Bronchial epithelial cell (primary cell): ENCODE data around the gene NPAS3. TPM values are rescaled to one million over a fixed set of nuclear protein-coding genes. Genes with fewer than 3 reads are reported as not detected.
A peak's percentile ranks its signal among the peaks of the same experiment; 100 is the strongest.
"Not testable (repeated sequence)": the region's sequence is repeated elsewhere in the genome, so short reads cannot be mapped to it uniquely, and the experiment has no call there.

Source experiments
- DNase-seq: peaks from one replicate; pipeline ENCODE4 v3.0.0-alpha.2; 2010; ENCODE audit warnings: low read depth
- FAIRE-seq: peaks from 2 replicates; lab custom pipeline; 2011; peaks lifted over from hg19 to GRCh38; lab: Jason Lieb, UNC
- H3K27me3 ChIP-seq: 2 replicates; pipeline ENCODE4 v1.5.1; 2011; ENCODE audit warnings: low read length; ENCODE audit not compliant: control insufficient read depth, insufficient read depth
- H3K36me3 ChIP-seq: 2 replicates; pipeline ENCODE4 v1.5.1; 2011; ENCODE audit warnings: low read length; ENCODE audit not compliant: control insufficient read depth, insufficient read depth
- H3K4me3 ChIP-seq: 2 replicates; pipeline ENCODE4 v1.5.1; 2011; ENCODE audit warnings: mild to moderate bottlenecking, low read depth, low read length, control low read depth
- CTCF ChIP-seq: IDR thresholded peaks from 2 replicates; pipeline ENCODE4 v1.5.1; 2011; ENCODE audit warnings: mild to moderate bottlenecking, moderate library complexity, low read length, control low read depth, inconsistent platforms; ENCODE audit not compliant: insufficient read depth, severe bottlenecking
- total RNA-seq: library from RNA; depleted of rRNA; stranded (reverse); fragments of >200 nt; gene quantifications from 2 replicates; pipeline ENCODE4 v1.2.1, GENCODE V29; 2014

NPAS3 gene
- total RNA-seq, 1 donor from 2014 or later = not detected

DNA sequence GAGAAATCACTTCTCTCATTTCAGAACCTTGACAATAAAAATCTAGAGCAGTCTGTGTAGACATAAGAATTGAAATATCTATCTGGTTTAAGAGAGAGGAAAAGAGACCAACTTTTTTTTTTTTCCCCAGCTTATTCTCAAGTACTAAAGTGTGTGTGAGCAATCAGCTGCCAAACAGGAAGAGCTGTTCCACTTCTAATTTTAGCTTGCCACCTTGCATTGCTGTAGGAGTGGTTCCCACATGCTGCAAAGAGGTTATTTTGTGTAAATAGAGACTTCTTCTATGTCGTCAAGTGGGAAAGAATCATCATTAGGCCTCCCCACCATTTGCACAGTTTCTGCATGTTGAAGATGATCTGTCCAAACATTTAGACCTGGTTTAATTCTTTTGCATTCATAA lies 142.6 kb downstream of the NPAS3 start:
- no peaks in the 10 kb centered on the region for H3K36me3 ChIP-seq
- H3K4me3 ChIP-seq = no peak overlapping the region
- TF ChIP-seq CTCF = no peak
- no peaks in the 10 kb centered on the region for H3K27me3 ChIP-seq
- FAIRE-seq = no peak
- DNase-seq = peak; percentile 8

DNA sequence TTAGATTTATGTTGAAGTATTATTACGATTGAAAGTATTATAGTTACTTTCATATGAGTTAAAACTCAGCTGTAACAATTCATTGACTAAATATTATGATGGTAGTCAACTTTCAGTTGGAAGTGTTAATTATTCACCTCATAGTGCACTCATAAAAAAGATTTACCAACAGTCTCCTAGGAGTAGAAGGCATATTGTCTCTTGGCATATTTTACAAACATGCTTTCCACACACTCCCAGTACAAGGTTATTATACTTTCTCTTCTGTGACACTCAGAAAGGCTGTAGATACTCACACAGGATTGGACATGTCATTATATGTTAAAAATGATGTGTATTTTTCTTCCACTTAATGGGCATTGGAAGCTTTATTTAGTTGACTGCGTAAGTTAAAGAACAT lies 147.1 kb downstream of the NPAS3 start:
- FAIRE-seq (no peak), DNase-seq (no peak)
- Histone ChIP-seq H3K4me3 (no peak overlapping the region), H3K36me3 (no peaks in the 10 kb centered on the region), H3K27me3 (no peaks in the 10 kb centered on the region)
- no peak for TF ChIP-seq CTCF

DNA sequence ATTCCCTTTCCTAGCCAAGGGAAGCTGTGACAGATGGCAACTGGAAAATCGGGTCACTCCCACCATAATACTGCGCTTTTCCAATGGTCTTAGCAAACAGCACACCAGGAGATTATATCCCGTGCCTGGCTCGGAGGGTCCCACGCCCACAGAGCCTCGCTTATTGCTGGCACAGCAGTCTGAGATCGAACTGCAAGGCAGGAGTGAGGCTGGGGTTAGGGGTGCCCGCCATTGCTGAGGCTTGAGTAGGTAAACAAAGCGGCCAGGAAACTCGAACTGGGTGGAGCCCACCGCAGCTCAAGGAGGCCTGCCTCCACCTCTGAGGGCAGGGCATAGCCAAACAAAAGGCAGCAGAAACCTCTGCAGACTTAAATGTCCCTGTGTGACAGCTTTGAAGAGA lies 149.6 kb downstream of the NPAS3 start:
- not testable (repeated sequence) for H3K36me3 ChIP-seq, FAIRE-seq, H3K27me3 ChIP-seq, DNase-seq, H3K4me3 ChIP-seq

DNA sequence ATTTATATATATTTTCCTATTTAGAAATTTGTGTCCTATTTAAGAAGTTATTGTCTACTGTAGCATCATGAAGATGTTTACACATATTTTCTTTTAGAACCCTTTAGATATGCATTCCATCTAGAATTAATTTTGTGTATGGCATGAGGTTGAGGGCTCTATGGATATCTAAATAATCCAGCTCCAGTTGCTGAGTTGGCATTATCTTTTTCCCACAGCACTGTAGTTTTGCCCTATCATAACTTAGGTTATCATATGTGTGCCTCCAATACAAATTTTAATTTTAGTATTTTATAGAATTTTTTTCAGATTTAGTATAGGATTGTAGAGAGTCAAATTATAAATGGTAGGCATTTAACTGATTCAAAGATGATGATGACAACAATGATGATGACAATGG lies 159.3 kb downstream of the NPAS3 start:
- Histone ChIP-seq H3K4me3 (no peak overlapping the region), H3K27me3 (no peaks in the 10 kb centered on the region), H3K36me3 (no peaks in the 10 kb centered on the region)
- TF ChIP-seq CTCF = no peak
- FAIRE-seq (no peak), DNase-seq (no peak)

DNA sequence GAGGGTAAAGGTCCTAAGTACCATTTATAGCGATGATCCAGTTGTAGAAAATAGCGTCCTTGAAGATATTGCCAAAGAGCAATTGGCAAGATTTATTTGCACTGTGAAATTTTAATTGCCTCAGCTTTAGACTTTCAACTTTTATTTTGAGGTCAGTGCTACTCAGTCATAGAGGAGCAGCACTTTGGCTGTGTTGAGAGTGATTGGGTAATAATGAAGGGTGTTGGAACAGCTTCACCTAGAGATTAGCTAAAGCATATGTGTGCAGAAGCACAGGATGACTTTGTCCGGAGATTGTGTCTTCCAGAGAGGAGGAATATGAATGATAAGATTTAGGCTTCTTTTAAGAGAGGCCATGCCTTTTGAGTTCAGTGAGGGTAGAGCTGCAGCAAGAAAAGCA lies 164.8 kb downstream of the NPAS3 start:
- FAIRE-seq = no peak
- Histone ChIP-seq H3K4me3 (no peak overlapping the region), H3K36me3 (no peaks in the 10 kb centered on the region), H3K27me3 (no peaks in the 10 kb centered on the region)
- no peak for DNase-seq
- no peak for TF ChIP-seq CTCF

DNA sequence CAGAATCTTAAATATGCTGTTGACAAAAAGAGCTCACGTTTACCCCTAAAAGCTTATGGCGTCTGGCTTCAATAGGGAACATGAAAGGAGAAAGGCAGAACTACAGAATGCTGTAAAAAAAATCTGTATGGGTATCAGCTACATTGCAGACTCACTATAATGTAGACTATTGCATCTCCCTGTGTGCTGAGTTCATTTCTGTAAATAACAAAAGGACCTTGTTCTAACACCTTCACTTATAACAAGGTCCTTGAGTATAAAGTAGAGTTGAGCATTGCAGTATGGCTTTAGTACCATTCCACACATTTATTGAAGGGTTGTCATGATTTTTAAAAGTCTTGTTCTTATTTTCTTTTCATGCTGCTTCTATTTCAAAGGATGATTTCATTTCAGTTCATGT lies 165.3 kb downstream of the NPAS3 start:
- Histone ChIP-seq H3K27me3 (no peaks in the 10 kb centered on the region), H3K4me3 (no peak overlapping the region), H3K36me3 (no peaks in the 10 kb centered on the region)
- no peak for FAIRE-seq
- no peak for TF ChIP-seq CTCF
- DNase-seq = no peak
